ENCODE data around the gene DACT3.

The DACT3 gene

DNA sequence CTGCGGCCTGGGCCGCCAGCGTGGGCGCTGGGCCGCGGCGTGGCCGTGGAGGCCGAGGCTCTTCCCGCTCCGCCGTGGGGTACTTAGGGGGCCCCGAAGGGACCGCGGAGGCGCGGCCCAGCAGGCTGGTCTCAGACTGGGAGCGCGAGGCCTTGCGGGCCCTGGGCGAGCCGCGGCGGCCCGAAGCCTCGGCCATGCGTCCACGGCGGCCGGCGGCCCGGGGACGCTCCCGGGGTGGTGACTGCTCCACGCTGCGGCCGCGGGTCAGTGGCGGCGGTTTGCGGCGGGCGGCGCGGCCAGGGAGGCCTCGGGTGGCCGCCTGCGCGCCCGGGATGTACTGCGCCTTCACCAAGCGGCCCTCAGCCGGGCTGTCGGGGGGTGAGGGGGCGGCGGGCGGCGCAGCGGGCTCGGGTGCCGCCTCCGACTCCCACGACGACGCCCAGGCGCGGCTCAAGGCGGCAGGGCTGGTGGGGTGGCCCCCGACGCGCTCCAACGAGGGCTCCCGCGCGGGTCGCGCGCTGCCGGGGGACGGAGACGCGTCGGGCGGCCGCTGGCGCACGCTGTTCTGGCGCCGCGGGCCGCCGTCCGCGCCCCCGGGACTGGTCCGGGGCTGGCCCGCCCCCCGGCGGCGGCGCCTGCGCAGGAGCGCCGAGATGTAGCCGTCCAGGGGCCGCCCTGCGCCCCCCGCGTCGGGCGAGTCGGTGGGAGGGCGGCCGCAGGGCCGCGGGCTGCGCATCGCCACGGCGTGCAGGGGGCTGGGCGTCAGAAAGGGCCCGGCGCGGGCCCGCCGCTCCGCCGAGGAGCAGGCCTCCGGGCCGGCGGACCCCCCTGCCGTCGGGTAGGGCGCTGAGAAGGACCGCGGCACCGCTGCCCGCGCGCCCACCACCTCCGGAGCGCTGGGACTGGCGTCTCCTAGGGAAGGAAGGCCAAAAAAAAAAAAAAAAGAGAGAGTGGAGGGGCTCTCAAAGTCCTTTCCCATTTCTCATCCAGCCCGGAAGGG lies 11.7 kb downstream of the DACT3 start:
- Histone ChIP-seq H3K9me3 (ENCODE audit: insufficient read depth, low read length) (no peaks in the 10 kb centered on the region), H3K36me3 (replicated peaks; ENCODE audit: low read depth, low read length) (no peaks in the 10 kb centered on the region), H3K27ac (ENCODE audit: low read length) (no peak overlapping the region), H4K20me1 (ENCODE audit: insufficient read depth, low read length) (no peaks in the 10 kb centered on the region), H3K27me3 (ENCODE audit: low read depth, low read length) (peaks cover 11% of the 10 kb centered on the region; the same call in 1 of the 2 replicates), H3K79me2 (ENCODE audit: low read length) (no peaks in the 10 kb centered on the region), H3K4me1 (ENCODE audit: low read length) (peaks cover 13% of the 10 kb centered on the region), H3K4me3 (ENCODE audit: low read length) (no peak overlapping the region), H3K9ac (ENCODE audit: low read length) (no peak overlapping the region), H2AFZ (ENCODE audit: low read depth, low read length) (no peak overlapping the region), H3K4me2 (ENCODE audit: low read length) (no peak overlapping the region)
- no peak for TF ChIP-seq CTCF (IDR thresholded peaks at IDR 0.05; ENCODE audit: low read depth, low read length)

- Histone ChIP-seq H3K4me3 (ENCODE audit: low read length) (no peak overlapping the region), H2AFZ (ENCODE audit: low read depth, low read length) (no peak overlapping the region)
Measured at GRCh38 chr19:46648060-46648960, 12.7 kb downstream of the DACT3 start.

GRCh38 chr19:46646402-46646801 lies 14.6 kb downstream of the DACT3 start:
- H3K36me3 ChIP-seq (replicated peaks; ENCODE audit: low read depth, low read length): no peaks in the 10 kb centered on the region
- no peaks in the 10 kb centered on the region for H3K79me2 ChIP-seq (ENCODE audit: low read length)
- H3K9ac ChIP-seq (ENCODE audit: low read length): no peak overlapping the region
- TF ChIP-seq EZH2phosphoT487 (IDR thresholded peaks at IDR 0.05; ENCODE audit: low read depth) (no peak), CTCF (IDR thresholded peaks at IDR 0.05; ENCODE audit: low read depth, low read length) (no peak)
- H3K27ac ChIP-seq (ENCODE audit: low read length): no peak overlapping the region
- no peaks in the 10 kb centered on the region for H3K9me3 ChIP-seq (ENCODE audit: insufficient read depth, low read length)
- no peak overlapping the region for H2AFZ ChIP-seq (ENCODE audit: low read depth, low read length)
- H4K20me1 ChIP-seq (ENCODE audit: insufficient read depth, low read length): no peaks in the 10 kb centered on the region
- H3K4me1 ChIP-seq (ENCODE audit: low read length): peaks cover 13% of the 10 kb centered on the region
- no peak overlapping the region for H3K4me3 ChIP-seq (ENCODE audit: low read length)
- H3K27me3 ChIP-seq (ENCODE audit: low read depth, low read length): peaks cover 12% of the 10 kb centered on the region
- no peak overlapping the region for H3K4me2 ChIP-seq (ENCODE audit: low read length)

More at GRCh38 chr19:46648060-46648960, 12.7 kb downstream of the DACT3 start:
- H3K36me3 ChIP-seq (replicated peaks; ENCODE audit: low read depth, low read length): no peaks in the 10 kb centered on the region
- TF ChIP-seq EZH2phosphoT487 (IDR thresholded peaks at IDR 0.05; ENCODE audit: low read depth) (no peak), CTCF (IDR thresholded peaks at IDR 0.05; ENCODE audit: low read depth, low read length) (no peak)
- H3K9me3 ChIP-seq (ENCODE audit: insufficient read depth, low read length): no peaks in the 10 kb centered on the region
- H4K20me1 ChIP-seq (ENCODE audit: insufficient read depth, low read length): no peaks in the 10 kb centered on the region
- peaks cover 13% of the 10 kb centered on the region for H3K4me1 ChIP-seq (ENCODE audit: low read length)
- 0 out of 2 replicates have a peak overlapping the region, but pooled peaks have one; percentile 21 for H3K27ac ChIP-seq (ENCODE audit: low read length)
- no peak overlapping the region for H3K9ac ChIP-seq (ENCODE audit: low read length)
- H3K27me3 ChIP-seq (ENCODE audit: low read depth, low read length): peaks cover 11% of the 10 kb centered on the region; the same call in 1 of the 2 replicates
- no peaks in the 10 kb centered on the region for H3K79me2 ChIP-seq (ENCODE audit: low read length)
- H3K4me2 ChIP-seq (ENCODE audit: low read length): peak overlapping the region; percentile 53

DNA sequence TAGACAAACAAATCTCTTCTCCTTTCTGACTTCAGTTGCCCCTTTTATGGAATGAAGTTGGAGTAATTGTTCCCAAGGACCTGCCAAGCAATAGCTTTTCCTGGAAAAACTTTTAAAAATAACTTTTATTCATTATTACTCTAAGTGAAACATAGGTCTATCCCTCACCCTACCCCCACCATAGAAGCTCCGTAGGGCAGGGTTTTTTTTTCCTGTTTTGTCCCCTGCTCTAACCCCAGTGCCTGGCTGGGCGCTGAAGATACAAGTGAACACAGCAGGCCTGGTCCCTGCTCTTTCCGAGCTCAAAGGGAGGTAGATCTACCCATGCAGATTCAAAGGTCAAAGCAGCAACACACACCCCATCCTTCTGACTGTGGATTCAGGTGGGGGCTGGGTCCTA lies 16.3 kb downstream of the DACT3 start:
- peaks cover 25% of the 10 kb centered on the region for H3K27me3 ChIP-seq (ENCODE audit: low read depth, low read length)
- TF ChIP-seq EZH2phosphoT487 (IDR thresholded peaks at IDR 0.05; ENCODE audit: low read depth) (no peak), CTCF (IDR thresholded peaks at IDR 0.05; ENCODE audit: low read depth, low read length) (no peak)
- no peak overlapping the region for H3K4me2 ChIP-seq (ENCODE audit: low read length)

More for the DNA sequence above, 16.3 kb downstream of the DACT3 start:
- H4K20me1 ChIP-seq (ENCODE audit: insufficient read depth, low read length): no peaks in the 10 kb centered on the region
- H3K79me2 ChIP-seq (ENCODE audit: low read length): no peaks in the 10 kb centered on the region
- H3K4me1 ChIP-seq (ENCODE audit: low read length): peaks cover 18% of the 10 kb centered on the region
- no peak overlapping the region for H3K4me3 ChIP-seq (ENCODE audit: low read length)
- no peak overlapping the region for H3K27ac ChIP-seq (ENCODE audit: low read length)
- no peaks in the 10 kb centered on the region for H3K36me3 ChIP-seq (replicated peaks; ENCODE audit: low read depth, low read length)
- H3K9ac ChIP-seq (ENCODE audit: low read length): no peak overlapping the region
- no peak overlapping the region for H2AFZ ChIP-seq (ENCODE audit: low read depth, low read length)
- H3K9me3 ChIP-seq (ENCODE audit: insufficient read depth, low read length): no peaks in the 10 kb centered on the region
